22Rv1 (cell line): ENCODE data around the gene WDR13.

Experiments
- ZFX ChIP-seq: fragments of 450-650 bp; IDR thresholded peaks from 2 replicates; pipeline ENCODE4 v1.6.1; 2017; ENCODE audit warnings: antibody characterized with exemption, borderline replicate concordance
- TF ChIP-seq, protein P1 (sequence below): fragments of 450-650 bp; IDR thresholded peaks from 2 replicates; pipeline ENCODE4 v1.5.1; 2017; ENCODE audit warnings: mild to moderate bottlenecking

- TF ChIP-seq, protein P1, sequence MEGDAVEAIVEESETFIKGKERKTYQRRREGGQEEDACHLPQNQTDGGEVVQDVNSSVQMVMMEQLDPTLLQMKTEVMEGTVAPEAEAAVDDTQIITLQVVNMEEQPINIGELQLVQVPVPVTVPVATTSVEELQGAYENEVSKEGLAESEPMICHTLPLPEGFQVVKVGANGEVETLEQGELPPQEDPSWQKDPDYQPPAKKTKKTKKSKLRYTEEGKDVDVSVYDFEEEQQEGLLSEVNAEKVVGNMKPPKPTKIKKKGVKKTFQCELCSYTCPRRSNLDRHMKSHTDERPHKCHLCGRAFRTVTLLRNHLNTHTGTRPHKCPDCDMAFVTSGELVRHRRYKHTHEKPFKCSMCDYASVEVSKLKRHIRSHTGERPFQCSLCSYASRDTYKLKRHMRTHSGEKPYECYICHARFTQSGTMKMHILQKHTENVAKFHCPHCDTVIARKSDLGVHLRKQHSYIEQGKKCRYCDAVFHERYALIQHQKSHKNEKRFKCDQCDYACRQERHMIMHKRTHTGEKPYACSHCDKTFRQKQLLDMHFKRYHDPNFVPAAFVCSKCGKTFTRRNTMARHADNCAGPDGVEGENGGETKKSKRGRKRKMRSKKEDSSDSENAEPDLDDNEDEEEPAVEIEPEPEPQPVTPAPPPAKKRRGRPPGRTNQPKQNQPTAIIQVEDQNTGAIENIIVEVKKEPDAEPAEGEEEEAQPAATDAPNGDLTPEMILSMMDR = no peak
- TF ChIP-seq ZFX = no peak
These were observed 29.4 kb downstream of the WDR13 start for GRCh38 chrX:48626401-48627298.
